ENCODE results near the gene SPEN. TPM values are rescaled to one million over a fixed set of nuclear protein-coding genes. Genes with fewer than 3 reads are reported as not detected.

SPEN gene
- total and polyA plus RNA-seq, 2 of the 13 experiments (the other 11 are each of a cell fraction or from before 2014, with no cell fraction given) = 4.8 to 14.0 TPM

GRCh38 chr1:15799004-15799867, 48.3 kb upstream of the SPEN start:
- H3K36me3 ChIP-seq (replicated peaks in 1 of 2; ENCODE audit: control insufficient read depth in 1 of 2, insufficient read depth in 2 of 2, low read length in 2 of 2) = no peaks in the 10 kb centered on the region
- peak overlapping the region; percentile 19 to 73 (median 58); a peak in 5 of 6 replicates for H3K4me3 ChIP-seq (replicated peaks in 1 of 3; ENCODE audit: insufficient read depth in 1 of 3, low read depth in 2 of 3, low read length in 3 of 3)
- no peak overlapping the region for H2AFZ ChIP-seq (ENCODE audit: low read length)
- ATAC-seq (peak; percentile 46), DNase-seq (ENCODE audit: low spot score) (peak; percentile 61), FAIRE-seq (no peak)
- POLR2A ChIA-PET = interaction anchor here (0.7 to 2.8 kb wide), 6 partner anchors 11 to 232 kb away, joined by 3 to 7 read pairs (median 4); partner anchors contain the start of gene SRARP
- H3K27ac ChIP-seq (ENCODE audit: extremely low read length, insufficient read depth, low read length) = peak overlapping the region; percentile 83
- H3K27me3 ChIP-seq (ENCODE audit: control insufficient read depth in 1 of 2, insufficient read depth in 2 of 2, low read length in 2 of 2) = no peaks in the 10 kb centered on the region
- peaks cover 14% of the 10 kb centered on the region for H3K79me2 ChIP-seq (ENCODE audit: insufficient read depth, low read length)
- intact Hi-C loops (cut with micrococcal nuclease; ENCODE audit: unreplicated experiment) (no loop called here), in situ Hi-C loops (cut with HindIII; ENCODE audit: extremely low pct_ligation_motif_present, low pct_unique_long_range_greater_than_20kb) (no loop called here)
- CTCF ChIA-PET (ENCODE audit: low intra/inter-chr PET ratio, low total read pairs) = no interaction called here
- WGBS (ENCODE audit: low lambda C conversion rate) = 10% methylated on average over 6 of the region's 9 CpGs
- H3K4me2 ChIP-seq (ENCODE audit: low read depth, low read length) = peak overlapping the region; percentile 98
- H3K9ac ChIP-seq (ENCODE audit: insufficient read depth, low read depth, low read length) = peak overlapping the region; percentile 70
- H3K4me1 ChIP-seq (ENCODE audit: insufficient read depth, low read length) = peaks cover 96% of the 10 kb centered on the region
- H4K20me1 ChIP-seq (ENCODE audit: insufficient read depth, low read length) = no peaks in the 10 kb centered on the region
- BruUV-seq (replicated peaks) = TSS peak; percentile 85
- no peaks in the 10 kb centered on the region for H3K9me3 ChIP-seq (ENCODE audit: low read length)
- TF ChIP-seq, protein P1, sequence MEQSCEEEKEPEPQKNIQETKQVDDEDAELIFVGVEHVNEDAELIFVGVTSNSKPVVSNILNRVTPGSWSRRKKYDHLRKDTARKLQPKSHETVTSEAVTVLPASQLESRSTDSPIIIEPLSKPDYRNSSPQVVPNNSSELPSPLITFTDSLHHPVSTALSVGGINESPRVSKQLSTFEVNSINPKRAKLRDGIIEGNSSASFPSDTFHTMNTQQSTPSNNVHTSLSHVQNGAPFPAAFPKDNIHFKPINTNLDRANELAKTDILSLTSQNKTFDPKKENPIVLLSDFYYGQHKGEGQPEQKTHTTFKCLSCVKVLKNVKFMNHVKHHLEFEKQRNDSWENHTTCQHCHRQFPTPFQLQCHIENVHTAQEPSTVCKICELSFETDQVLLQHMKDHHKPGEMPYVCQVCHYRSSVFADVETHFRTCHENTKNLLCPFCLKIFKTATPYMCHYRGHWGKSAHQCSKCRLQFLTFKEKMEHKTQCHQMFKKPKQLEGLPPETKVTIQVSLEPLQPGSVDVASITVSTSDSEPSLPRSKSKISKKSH (CRISPR knock-in tag; IDR thresholded peaks at IDR 0.05; ENCODE audit: borderline replicate concordance) = no peak
- TF ChIP-seq RFX5 (IDR thresholded peaks at IDR 0.05; ENCODE audit: low read depth, low read length) = no peak
- TF ChIP-seq RARA (CRISPR knock-in tag; IDR thresholded peaks at IDR 0.05) = peak; percentile 61
- peak; percentile 17; the same call in 1 of the 2 replicates for TF ChIP-seq ZNF232 (CRISPR knock-in tag; IDR thresholded peaks at IDR 0.05; ENCODE audit: borderline replicate concordance)
- 0 out of 2 replicates have a peak, but pooled peaks have one; percentile 6 for TF ChIP-seq ADNP (CRISPR knock-in tag; IDR thresholded peaks at IDR 0.05)
- TF ChIP-seq RXRA (CRISPR knock-in tag; IDR thresholded peaks at IDR 0.05) = peak; percentile 34; the same call in 1 of the 2 replicates
- peak; percentile 28 for TF ChIP-seq ZFY (CRISPR knock-in tag; IDR thresholded peaks at IDR 0.05)
- TF ChIP-seq, protein P2, sequence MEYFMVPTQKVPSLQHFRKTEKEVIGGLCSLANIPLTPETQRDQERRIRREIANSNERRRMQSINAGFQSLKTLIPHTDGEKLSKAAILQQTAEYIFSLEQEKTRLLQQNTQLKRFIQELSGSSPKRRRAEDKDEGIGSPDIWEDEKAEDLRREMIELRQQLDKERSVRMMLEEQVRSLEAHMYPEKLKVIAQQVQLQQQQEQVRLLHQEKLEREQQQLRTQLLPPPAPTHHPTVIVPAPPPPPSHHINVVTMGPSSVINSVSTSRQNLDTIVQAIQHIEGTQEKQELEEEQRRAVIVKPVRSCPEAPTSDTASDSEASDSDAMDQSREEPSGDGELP (IDR thresholded peaks at IDR 0.05; ENCODE audit: borderline replicate concordance, low read depth) = 0 out of 2 replicates have a peak, but pooled peaks have one; percentile 29
- 0 out of 2 replicates have a peak, but pooled peaks have one; percentile 10 for TF ChIP-seq ZNF747 (CRISPR knock-in tag; IDR thresholded peaks at IDR 0.05; ENCODE audit: borderline replicate concordance)
- 0 out of 2 replicates have a peak, but pooled peaks have one; percentile 44 for TF ChIP-seq CHD4 (IDR thresholded peaks at IDR 0.05; ENCODE audit: borderline replicate concordance, low read length)
- peak; percentile 37; the same call in 1 of the 2 replicates for TF ChIP-seq HNRNPL (IDR thresholded peaks at IDR 0.05; ENCODE audit: low read depth, low read length)
- TF ChIP-seq ZNF430 (CRISPR knock-in tag; IDR thresholded peaks at IDR 0.05) = peak; percentile 61; the same call in 1 of the 2 replicates
- peak; percentile 15 for TF ChIP-seq SKI (IDR thresholded peaks at IDR 0.05; ENCODE audit: partially characterized antibody)
- no peak for TF ChIP-seq PCBP1 (IDR thresholded peaks at IDR 0.05; ENCODE audit: borderline replicate concordance, low read depth, low read length)
- TF ChIP-seq ZSCAN31 (CRISPR knock-in tag; IDR thresholded peaks at IDR 0.05; ENCODE audit: low read depth) = 0 out of 2 replicates have a peak, but pooled peaks have one; percentile 27
- peak; percentile 52 for TF ChIP-seq PHF5A (CRISPR knock-in tag; IDR thresholded peaks at IDR 0.05; ENCODE audit: low read depth, unreplicated experiment)
- 0 out of 2 replicates have a peak, but pooled peaks have one; percentile 42 for TF ChIP-seq ZNF136 (CRISPR knock-in tag; IDR thresholded peaks at IDR 0.05; ENCODE audit: low read depth)
- peak; percentile 41 for TF ChIP-seq ZFX (CRISPR knock-in tag; IDR thresholded peaks at IDR 0.05; ENCODE audit: low read depth)
- TF ChIP-seq NR2F1 (CRISPR knock-in tag; IDR thresholded peaks at IDR 0.05) = no peak
- TF ChIP-seq SRSF1 (optimal IDR thresholded peaks at IDR 0.05; ENCODE audit: low read depth, low read length) = peak; percentile 9
- TF ChIP-seq MTA3 (CRISPR knock-in tag; IDR thresholded peaks at IDR 0.05) = no peak
- 0 out of 2 replicates have a peak, but pooled peaks have one; percentile 40 for TF ChIP-seq TP53 (CRISPR knock-in tag; conservative IDR thresholded peaks at IDR 0.05)
